NCI-H1694 (cell line): ENCODE data around the gene SH3RF3.

Source experiments
- DNase-seq: peaks from one replicate; lab custom pipeline; 2025; lab: John Stamatoyannopoulos, UW

The SH3RF3 gene

GRCh38 chr2:109353806-109354745 is 225.1 kb downstream of the SH3RF3 start:
- DNase-seq, result no peak

- DNase-seq, result no peak
Observed at GRCh38 chr2:109355192-109355843, 226.3 kb downstream of the SH3RF3 start.

GRCh38 chr2:109356324-109357035 is 227.5 kb downstream of the SH3RF3 start:
- DNase-seq, result peak; percentile 45

DNA sequence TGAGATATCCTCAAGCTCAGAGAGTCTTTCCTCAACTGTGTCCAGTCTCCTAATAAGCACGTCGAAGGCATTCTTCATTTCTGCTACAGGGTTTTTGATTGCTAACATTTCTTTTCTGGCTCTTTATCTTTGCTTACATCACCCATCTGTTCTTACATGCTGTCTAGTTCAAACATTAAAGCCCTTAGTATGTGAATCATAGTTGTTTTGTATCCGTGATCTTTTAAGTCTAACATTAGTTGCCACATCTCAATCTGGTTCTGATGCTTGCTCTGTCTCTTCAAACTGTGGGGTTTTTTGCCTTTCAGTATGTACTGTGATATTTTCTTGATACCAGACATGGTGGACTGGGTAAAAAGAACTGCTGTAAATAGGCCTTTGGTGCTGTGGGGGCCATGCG is 235.2 kb downstream of the SH3RF3 start:
- no peak for DNase-seq

GRCh38 chr2:109365131-109365530 is 236.1 kb downstream of the SH3RF3 start:
- no peak for DNase-seq

DNA sequence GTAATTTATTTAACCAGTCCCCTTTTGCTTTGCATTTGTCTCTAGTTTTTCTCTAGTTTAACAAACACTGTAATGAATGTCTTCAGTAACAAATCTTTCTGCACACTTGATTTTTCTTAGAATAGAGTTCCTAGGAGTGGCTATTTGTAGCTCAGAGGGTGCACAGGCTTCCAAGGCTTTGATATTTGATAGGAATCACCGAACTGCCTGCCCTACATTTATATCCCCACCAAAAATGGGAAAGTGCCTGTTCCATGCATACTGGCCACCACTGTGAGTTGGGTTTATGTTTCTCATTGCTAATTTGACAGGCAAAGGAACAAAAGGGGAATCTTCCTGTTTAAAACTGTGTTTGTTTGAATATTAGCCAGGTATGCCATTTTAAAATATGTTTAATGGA is 238.7 kb downstream of the SH3RF3 start:
- DNase-seq, result no peak

GRCh38 chr2:109368798-109369197 is 239.8 kb downstream of the SH3RF3 start:
- DNase-seq, result no peak

DNA sequence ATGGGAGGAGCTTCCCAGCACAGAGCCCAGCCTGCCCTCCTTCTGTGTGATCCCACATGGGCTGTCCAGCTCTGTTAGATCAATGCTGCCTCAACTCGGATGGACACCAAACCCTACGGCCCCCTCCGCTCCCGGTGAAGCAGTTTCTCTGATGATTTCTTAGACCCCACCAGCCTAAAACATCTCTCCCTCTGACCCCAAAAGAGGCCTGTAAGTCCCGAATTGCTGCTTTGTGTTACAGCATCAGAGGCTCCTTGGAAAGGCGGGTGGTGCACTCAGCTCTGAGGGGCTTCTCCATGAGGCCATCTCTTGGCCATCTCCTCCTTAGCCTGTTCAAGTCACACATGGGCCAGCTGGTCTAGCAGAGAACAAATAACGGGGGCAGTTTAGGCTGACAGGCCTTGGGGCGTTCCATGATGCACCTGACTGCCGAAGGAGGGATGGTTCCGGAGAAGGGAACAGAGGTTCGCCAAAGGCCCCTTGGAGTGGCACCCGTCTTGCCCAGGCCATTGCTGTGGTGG is 240.7 kb downstream of the SH3RF3 start:
- DNase-seq, result no peak

DNA sequence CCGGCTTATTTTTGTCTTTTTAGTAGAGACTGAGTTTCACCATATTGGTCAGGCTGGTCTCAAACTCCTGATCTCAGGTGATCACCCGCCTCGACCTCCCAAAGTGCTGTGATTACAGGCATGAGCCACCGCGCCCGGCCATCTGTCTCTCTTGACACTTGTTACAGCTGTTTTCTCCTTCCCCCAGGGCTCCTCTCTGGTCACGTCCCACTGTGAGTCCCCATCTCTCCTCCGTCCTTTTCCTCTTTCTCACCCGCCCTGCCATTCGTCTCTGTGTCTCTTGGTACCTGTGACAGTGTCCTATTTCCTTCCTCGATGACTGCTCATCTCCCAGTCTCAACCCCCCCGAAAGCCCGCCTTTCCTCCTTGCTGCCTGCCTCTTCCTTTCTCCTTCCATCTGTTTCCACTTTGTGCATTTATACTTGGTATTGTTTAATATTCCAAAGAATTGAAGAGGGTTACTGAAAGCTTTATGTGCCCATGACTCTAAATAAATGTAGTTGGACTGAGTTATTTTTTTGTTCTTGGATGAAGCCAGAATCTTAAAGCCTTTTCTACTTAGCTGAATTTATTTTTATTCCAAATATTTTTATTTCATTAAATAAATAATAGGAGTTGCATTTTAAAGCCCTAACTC is 241.5 kb downstream of the SH3RF3 start:
- DNase-seq, result no peak

GRCh38 chr2:109371481-109372170 is 242.6 kb downstream of the SH3RF3 start:
- no peak for DNase-seq

DNA sequence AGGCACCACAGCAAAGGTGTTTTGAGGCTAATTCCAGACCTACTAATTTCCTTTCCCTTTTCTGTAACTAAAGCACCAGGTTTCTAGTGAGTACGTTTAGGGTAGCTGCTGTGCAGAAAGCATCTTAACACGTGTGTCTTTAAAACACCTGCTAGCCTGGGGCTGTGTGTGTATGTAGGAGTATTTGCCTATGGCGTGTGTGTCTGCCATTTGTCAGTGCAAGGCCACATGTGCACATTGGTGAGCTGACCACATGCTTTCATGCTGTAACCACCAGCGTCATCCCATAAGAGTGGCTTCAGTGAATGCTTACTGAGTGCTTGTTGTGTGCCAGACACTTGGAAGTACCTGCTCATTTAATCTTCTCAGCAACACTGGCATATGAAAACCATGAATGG is 243.2 kb downstream of the SH3RF3 start:
- DNase-seq, result no peak

GRCh38 chr2:109372614-109373013 is 243.6 kb downstream of the SH3RF3 start:
- DNase-seq, result no peak

DNA sequence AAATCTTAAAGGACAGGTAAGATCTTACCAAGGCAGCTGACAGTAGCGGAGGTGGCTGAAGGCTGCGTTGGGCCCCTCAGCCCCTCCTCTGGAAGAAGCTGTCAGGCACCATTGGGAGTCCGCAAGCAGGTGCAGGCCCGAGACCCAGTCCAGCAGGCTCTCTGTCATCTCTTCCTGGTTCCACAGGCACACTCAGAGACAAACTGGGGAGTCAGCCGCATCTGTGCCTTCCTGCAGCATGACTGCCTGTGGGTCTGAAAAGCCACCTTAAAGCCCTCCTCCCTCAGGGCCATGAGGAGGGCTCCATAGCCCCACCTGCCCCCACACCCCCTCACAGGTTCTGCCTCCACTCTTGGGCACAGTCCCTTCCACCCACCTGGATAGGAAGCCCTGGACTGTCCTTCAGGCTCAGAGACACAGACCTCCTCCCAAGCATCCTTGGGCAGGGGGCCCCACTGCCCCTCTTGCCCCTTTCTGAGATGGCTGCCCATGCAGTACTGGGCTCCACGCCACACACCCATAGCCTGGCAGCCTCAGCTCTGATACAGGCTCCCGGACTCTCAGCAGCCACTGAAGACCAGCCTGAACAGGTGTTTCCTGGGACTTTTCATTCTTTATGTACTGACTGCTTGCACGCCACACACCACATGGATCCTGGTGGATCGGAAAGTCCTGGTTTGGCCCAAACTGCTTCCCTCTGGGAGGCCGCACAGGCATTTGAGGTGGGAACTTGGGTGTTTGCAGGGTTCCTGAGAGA is 245.0 kb downstream of the SH3RF3 start:
- no peak for DNase-seq

DNA sequence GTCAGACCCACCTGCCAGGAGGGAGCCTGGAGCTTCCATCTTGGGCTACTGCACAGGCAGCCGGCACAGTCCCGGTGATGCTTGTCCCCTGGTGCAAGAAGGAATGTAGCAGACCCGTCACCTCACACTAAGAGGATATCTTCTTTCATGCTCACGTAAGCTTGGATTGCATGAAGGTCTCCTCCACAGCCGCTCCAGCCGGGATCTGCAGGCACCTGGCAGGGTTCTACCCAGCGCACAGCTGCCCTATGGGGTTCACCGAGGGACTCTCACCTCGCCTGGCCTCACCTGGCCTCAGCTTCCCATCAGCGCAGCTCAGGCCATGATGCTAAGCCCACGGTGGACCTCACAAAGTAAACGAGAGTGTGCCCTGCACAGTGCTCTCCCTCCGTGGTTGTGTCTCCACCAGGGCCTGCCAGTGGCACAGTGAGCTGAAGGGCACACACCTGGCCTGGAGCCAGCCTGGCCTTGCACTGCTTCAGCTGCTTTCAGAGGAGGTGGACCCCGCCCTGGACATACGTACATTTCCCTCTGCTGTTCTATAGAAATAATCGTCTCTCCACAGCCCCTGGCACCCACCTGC is 245.6 kb downstream of the SH3RF3 start:
- no peak for DNase-seq

DNA sequence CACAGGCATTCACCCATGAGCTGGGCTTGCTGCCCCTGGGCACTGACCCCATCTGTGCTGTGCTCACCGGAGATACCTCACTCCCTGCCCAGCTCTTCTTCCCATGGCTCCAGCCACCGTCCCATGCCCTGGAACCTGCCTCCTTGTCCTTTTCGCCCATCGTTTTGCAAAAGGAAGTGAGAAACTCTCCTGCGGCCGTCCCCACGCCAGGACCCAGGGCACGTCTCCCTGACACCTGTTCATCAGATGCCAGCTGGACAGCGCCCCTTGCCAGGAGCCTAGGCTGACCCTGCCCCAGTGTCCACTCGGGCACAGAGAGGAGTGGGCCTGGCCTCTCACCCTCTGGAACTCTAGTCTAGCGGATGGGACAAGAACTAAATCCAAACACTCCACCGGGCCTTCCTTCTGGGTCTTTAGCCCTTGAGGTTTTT is 246.1 kb downstream of the SH3RF3 start:
- DNase-seq, result no peak

- DNase-seq, result no peak
Observed at GRCh38 chr2:109375656-109376055, 246.7 kb downstream of the SH3RF3 start.

DNA sequence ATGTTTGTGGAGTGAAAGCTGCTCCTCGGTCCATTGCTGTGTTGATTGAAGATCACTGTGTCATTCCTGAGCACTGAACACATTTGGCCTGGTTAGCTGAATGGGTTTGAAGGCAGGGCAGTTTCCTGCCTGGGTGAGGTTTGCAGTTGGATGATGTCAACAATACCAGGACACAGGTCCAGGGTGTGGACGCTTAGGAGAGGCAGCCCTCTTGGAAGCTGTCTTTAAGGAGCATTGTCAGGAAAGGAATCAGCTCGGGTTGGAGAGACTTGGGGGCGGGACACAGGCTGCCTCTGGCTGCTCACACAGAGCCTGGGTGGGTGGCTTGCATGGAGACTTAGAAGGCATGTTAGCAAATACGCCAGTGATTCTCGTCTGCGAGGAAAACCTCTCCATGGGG is 247.1 kb downstream of the SH3RF3 start:
- no peak for DNase-seq

- no peak for DNase-seq
Observed at GRCh38 chr2:109376796-109377495, 247.9 kb downstream of the SH3RF3 start.

DNA sequence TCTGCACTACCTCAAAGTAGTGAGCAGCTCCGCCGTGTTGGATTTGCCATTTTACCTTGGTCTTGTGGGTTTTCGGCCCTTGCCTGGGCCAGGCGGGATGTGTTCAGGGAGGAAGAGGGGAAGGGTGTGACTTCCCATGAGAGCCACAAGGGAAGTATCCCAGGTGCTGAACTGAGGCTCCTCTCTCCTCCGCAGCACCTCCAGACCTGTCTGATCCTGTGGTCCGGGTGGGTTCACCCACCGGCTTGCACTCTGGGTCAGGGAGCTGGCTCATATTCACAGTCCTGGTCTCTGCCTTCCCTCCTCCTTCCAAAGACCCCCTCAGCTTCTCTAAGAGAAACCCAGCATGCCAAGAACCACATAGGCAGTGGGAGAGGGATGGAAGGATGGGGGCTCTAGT is 249.0 kb downstream of the SH3RF3 start:
- no peak for DNase-seq

DNA sequence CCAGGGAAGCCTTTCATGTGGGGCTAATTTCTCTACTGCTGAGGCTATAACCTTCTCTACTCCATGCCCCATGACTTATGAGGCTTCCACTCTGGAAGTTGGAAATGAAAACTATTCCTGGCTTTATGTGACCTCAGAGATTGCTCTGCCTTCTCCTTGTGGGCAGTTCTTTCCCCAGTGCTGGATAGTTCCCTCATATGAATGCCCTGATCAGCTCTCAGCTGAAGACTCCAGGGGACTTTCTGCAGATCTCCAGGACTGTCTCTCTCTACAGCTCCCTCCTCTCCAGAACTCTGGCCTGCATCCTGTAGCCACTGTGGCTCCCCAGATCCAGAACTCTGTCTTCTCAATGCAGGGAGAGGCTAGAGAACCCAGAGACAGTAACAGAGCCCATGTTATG is 249.7 kb downstream of the SH3RF3 start:
- DNase-seq, result no peak
